Gastroesophageal sphincter (tissue), 3 donors: Measurements from ENCODE around the gene BRS3.

Experiments used
- CTCF ChIP-seq, 4 experiments: fragments of 200-600 bp in 2 of 4; fragments of 450-650 bp in 2 of 4; sonication (generic) in 1 of 4; IDR thresholded peaks; one replicate each; pipeline ENCODE4 v1.5.1; 2017 to 2019; ENCODE audit warnings: antibody characterized with exemption in 4 of 4, mild to moderate bottlenecking in 2 of 4, moderate library complexity in 2 of 4
- POLR2A ChIP-seq, 2 donors: fragments of 450-650 bp; IDR thresholded peaks; one replicate each; pipeline ENCODE4 v1.6.1; 2017; ENCODE audit warnings: antibody characterized with exemption in 2 of 2, mild to moderate bottlenecking in 2 of 2, moderate library complexity in 1 of 2

- TF ChIP-seq CTCF (IDR thresholded peaks at IDR 0.05), result no peak
- no peak for TF ChIP-seq POLR2A (IDR thresholded peaks at IDR 0.05)
Measured at GRCh38 chrX:136540226-136540625, 52.5 kb downstream of the BRS3 start.
